ENCODE results near the gene NEDD4L.
"Not testable (repeated sequence)": the region's sequence is repeated elsewhere in the genome, so short reads cannot be mapped to it uniquely, and the experiment has no call there.

The NEDD4L gene

GRCh38 chr18:58272779-58273435 lies 228.9 kb downstream of the NEDD4L start:
- DNase-seq: no peak

DNA sequence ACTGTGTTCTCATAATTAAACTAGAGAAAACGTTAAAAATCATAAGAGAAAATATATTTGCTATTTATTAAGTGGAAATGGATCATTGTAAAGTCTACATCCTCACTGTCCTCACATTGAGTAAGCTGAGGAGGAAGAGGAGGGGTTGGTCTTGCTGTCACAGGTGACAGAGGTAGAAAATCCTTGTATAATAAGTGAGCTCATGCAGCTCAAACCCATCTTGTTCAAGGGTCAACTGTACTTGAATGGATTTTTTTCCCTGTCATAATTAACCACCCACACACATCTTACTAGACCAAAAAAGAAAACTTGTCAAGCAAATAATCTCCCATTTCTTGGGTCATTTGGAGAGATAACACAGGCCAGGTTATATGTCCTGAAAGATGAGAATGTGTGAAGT lies 231.2 kb downstream of the NEDD4L start:
- DNase-seq: no peak

DNA sequence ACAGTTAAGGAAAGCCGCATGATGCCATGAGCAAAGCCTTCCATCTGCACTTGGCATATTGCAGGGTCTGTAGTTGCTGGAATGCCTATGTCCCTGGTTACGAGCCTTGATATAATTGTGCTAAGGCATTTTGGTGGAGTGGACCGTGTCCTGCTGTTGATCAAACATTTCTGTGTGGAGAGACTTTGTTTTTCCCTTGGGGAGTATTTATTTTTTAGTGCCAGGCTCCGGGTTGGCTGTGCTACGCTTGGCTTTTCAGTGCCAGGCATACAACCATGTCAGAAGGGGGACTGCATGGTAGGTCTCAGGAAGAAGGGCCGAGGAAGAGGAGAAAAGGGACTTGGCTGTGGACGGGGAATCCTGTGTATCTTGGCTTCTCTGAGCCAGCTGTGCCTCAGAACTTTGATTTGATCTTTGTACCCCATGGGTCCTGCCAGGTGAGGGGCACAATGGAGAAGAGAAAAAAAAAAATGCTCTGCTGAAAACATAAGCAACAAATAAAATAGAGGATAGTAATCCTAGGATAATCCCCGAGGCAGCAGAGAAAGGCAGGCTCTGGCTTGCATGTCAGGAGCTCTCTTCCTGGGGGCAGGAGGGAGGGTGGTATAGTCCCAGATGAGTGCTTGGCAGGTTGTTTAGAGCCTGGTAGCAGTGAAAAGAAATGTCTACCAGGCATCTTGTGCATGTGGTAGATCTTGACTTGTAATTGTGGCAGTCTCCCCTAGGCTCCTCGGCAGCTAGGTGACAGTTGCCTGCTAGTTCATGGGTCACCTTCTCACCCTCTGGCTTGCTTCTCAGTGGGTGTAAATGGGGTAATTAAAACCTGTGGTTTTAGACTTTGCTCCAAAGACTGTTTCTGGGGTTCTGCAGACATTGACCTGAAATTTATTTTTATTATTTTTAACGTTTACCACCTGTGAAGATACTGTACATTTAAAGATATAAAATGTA lies 233.0 kb downstream of the NEDD4L start:
- no peak for DNase-seq

DNA sequence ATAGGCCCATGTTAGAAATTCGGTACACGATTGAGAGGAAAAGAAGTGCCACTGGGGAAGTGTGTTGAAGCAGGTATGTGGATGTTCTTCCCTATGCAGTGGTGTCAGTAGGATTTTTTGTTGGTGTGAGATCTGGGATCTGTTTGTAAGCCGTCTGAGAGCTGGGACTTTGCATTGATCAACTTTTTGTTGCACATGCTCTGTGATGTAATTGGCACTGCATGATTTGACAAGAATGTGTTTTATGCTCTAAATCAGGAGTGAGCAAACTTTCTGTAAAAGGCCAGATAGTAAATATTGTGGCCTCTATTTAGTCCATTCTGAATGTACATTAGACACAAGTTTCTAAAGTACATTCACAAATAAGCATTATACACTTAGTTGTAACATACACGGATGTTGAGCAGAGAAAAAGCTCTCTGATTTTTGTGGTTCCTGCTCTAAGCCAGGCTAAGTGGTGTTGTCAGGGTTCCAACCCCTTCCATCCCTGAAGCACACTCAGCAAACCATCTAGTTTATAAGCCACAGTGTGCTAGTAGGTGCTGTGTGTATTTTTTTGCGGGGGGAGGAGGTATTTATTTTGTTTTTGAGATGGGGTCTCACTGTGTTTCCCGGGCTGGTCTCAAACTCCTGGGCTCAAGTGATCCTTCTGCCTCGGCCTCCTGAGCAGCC lies 235.6 kb downstream of the NEDD4L start:
- DNase-seq: no peak

- no peak for DNase-seq
Measured at GRCh38 chr18:58280191-58280590, 236.2 kb downstream of the NEDD4L start.

DNA sequence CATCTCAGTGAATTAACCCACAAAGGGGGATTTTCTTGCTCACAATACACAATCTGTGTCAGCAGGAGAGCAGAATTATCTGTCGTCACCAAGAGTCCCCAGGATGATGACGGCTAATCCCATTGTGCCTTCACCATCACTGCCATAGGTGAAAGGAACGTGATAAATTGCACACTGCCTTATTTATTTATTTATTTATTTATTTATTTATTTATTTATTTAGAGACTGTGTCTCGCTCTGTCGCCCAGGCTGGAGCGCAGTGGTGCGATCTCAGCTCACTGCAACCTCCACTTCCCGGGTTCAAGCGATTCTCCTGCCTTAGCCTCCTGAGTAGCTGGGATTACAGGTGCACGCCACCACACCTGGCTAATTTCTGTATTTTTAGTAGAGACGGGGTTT lies 238.8 kb downstream of the NEDD4L start:
- DNase-seq: not testable (repeated sequence)

DNA sequence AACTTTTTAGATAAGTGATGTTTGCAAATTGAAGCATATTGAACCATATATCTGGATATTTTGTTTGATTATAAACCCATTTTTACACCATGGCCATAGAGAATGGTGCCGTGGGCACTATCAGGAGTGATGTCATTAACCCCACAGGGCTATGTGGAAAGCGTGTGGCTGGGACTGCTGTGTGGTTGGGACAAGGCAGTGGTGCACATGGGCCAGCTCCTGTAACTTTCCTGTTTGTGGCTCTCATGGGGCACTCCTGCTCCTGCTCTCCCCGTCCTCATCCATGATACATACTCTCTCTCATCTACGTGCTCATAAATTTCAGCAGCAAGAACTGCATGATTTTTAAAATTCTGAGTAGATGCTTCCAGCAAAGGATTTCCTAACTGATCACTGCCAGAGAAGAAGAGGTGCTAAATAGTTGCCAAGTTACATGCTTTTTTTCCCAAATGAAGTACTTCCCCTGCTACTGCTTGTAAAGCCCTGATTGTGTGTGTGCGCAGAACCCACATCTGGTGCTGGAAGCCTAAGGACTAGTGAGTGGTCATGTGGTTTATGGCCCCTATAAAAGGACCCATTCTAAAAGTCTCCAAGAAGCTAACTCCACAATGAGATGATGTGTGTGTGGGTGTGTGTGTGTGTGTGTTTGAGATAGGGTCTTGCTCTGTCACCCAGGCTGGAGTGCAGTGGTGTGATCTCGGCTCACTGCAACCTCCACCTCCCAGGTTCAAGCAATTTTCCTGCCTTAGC lies 240.8 kb downstream of the NEDD4L start:
- no peak for DNase-seq

- DNase-seq: no peak
Measured at GRCh38 chr18:58285449-58286130, 241.6 kb downstream of the NEDD4L start.

- no peak for DNase-seq
Measured at GRCh38 chr18:58286632-58287352, 242.8 kb downstream of the NEDD4L start.

- DNase-seq: no peak
Measured at GRCh38 chr18:58287353-58288274, 243.6 kb downstream of the NEDD4L start.

- DNase-seq: no peak
Measured at GRCh38 chr18:58288921-58289797, 245.1 kb downstream of the NEDD4L start.

DNA sequence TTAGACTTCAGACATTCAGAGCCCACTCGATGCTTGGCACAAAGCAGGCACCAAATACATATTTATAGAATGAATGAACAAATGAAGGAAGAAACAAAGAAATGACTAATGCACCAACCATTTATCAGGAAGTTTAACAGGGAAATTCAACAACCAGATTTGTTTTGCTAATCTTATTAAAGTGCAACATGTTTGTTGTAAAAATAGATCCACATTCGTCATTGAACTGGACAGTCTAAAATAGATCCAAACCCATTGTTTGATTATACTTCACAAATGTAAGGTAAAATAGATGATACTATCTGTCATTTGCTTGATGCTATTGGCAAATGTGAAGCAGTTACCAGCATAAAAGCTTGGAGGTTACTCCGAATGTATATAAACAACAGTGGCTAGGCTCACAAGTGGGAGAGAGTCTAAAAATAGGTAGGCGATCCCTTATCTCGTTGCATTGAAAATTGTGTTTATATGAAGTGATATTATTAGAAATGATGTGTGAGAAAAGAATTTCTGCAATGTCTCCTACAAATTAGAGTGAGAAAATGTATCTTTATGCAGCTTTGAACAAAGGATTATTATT lies 246.2 kb downstream of the NEDD4L start:
- DNase-seq: no peak

GRCh38 chr18:58291131-58291530 lies 247.1 kb downstream of the NEDD4L start:
- no peak for DNase-seq

GRCh38 chr18:58292638-58293037 lies 248.6 kb downstream of the NEDD4L start:
- no peak for DNase-seq

DNA sequence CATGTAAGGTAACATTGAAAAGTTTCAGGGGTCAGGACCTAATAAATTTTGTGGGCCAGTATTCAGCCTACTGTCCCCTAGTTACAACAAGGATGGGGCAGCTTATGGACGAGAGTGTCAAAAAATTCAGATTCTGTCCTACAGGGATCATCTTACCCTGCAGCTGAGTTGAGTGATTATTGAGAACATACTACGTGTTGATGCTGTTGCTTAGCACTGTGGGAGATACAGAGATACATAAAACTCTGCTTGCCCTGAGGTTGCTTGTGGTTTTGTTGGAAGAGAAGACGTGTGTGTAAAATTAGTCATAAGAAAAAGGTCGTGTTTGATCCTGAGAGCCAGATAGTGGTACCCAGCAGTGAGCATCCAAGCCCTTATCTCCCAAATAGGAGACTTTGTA lies 253.2 kb downstream of the NEDD4L start:
- DNase-seq: no peak

GRCh38 chr18:58298251-58299134 lies 254.5 kb downstream of the NEDD4L start:
- no peak for DNase-seq

- no peak for DNase-seq
Measured at GRCh38 chr18:58299135-58299473, 255.1 kb downstream of the NEDD4L start.

DNA sequence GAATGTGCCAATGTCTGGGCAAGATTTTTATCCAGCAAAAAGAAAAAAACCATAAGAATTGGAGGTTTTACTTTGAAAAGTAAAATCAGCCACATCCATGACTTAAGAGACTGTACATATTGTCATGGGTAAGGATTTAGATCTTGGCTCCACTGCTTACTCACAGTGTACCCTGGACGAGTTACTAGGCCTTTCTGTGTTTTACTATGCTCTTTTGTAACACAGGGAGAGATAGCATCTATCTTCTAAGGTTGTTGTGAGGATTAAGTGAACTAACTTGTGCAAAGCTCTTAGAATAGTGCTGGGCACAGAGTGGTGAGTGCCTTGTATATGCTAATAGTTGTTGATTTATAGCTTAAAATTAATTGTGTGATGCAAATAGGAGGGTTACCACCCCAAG lies 255.9 kb downstream of the NEDD4L start:
- DNase-seq: no peak

Measured in GF-D8 (cell line).